GM21576 (cell line): ENCODE results near the gene FUT6.
A peak's percentile ranks its signal among the peaks of the same experiment; 100 is the strongest.

Experiments
- ATAC-seq: cut with Tn5 transposase; IDR thresholded peaks from one replicate; pipeline ENCODE4 v1.9.1; 2021; ENCODE audit warnings: mild to moderate bottlenecking, moderate library complexity; ENCODE audit not compliant: unreplicated experiment

The FUT6 gene

GRCh38 chr19:5828661-5829566 is 10.6 kb downstream of the FUT6 start:
- ATAC-seq: no peak

GRCh38 chr19:5827891-5828660 is 11.4 kb downstream of the FUT6 start:
- ATAC-seq: peak; percentile 55

GRCh38 chr19:5827342-5827890 is 12.1 kb downstream of the FUT6 start:
- ATAC-seq: no peak

GRCh38 chr19:5826531-5827341 is 12.8 kb downstream of the FUT6 start:
- no peak for ATAC-seq

GRCh38 chr19:5825178-5825577 is 14.3 kb downstream of the FUT6 start:
- ATAC-seq: no peak

- no peak for ATAC-seq
These were observed 14.8 kb downstream of the FUT6 start for GRCh38 chr19:5824751-5825150.

- no peak for ATAC-seq
These were observed 15.8 kb downstream of the FUT6 start for GRCh38 chr19:5823579-5824281.

- ATAC-seq: no peak
These were observed 17.2 kb downstream of the FUT6 start for GRCh38 chr19:5822181-5822844.

GRCh38 chr19:5821521-5822180 is 17.9 kb downstream of the FUT6 start:
- ATAC-seq: no peak

GRCh38 chr19:5820785-5821184 is 18.7 kb downstream of the FUT6 start:
- no peak for ATAC-seq

GRCh38 chr19:5818594-5818993 is 20.9 kb downstream of the FUT6 start:
- no peak for ATAC-seq

- no peak for ATAC-seq
These were observed 22.3 kb downstream of the FUT6 start for GRCh38 chr19:5817218-5817617.

- no peak for ATAC-seq
These were observed 24.7 kb downstream of the FUT6 start for GRCh38 chr19:5814852-5815246.

GRCh38 chr19:5814123-5814851 is 25.2 kb downstream of the FUT6 start:
- no peak for ATAC-seq

- ATAC-seq: no peak
These were observed 28.4 kb downstream of the FUT6 start for GRCh38 chr19:5811117-5811516.

- no peak for ATAC-seq
These were observed 30.0 kb downstream of the FUT6 start for GRCh38 chr19:5809469-5809868.

- ATAC-seq: no peak
These were observed 30.4 kb downstream of the FUT6 start for GRCh38 chr19:5809053-5809452.

- no peak for ATAC-seq
These were observed 31.2 kb downstream of the FUT6 start for GRCh38 chr19:5808120-5808816.
